ELF-1 (cell line): ENCODE data around the gene SYNDIG1L.
"Not testable (repeated sequence)": the region's sequence is repeated elsewhere in the genome, so short reads cannot be mapped to it uniquely, and the experiment has no call there.

Experiments used
- DNase-seq: peaks from one replicate; pipeline ENCODE4 v3.0.0-alpha.2; 2016; ENCODE audit warnings: low read depth, low spot score

The SYNDIG1L gene

GRCh38 chr14:74426202-74426582 lies at the start of gene SYNDIG1L:
Gene SYNDIG1L, minus strand, starts transcription at chr14:74426210. Its CDS starts 16,466 bp downstream, at chr14:74409744.
- DNase-seq, result no peak

- DNase-seq, result no peak
Observed at GRCh38 chr14:74475678-74476077, 49.7 kb upstream of the SYNDIG1L start.

GRCh38 chr14:74474376-74474775 lies 48.4 kb upstream of the SYNDIG1L start:
- no peak for DNase-seq

- DNase-seq, result no peak
Observed at GRCh38 chr14:74472601-74473000, 46.6 kb upstream of the SYNDIG1L start.

GRCh38 chr14:74469548-74470518 lies 43.8 kb upstream of the SYNDIG1L start:
- DNase-seq, result no peak

- no peak for DNase-seq
Observed at GRCh38 chr14:74468513-74468912, 42.5 kb upstream of the SYNDIG1L start.

GRCh38 chr14:74465335-74465734 lies 39.3 kb upstream of the SYNDIG1L start:
- DNase-seq, result no peak

- DNase-seq, result no peak
Observed at GRCh38 chr14:74464785-74465184, 38.8 kb upstream of the SYNDIG1L start.

- no peak for DNase-seq
Observed at GRCh38 chr14:74463697-74464096, 37.7 kb upstream of the SYNDIG1L start.

- DNase-seq, result no peak
Observed at GRCh38 chr14:74462993-74463392, 37.0 kb upstream of the SYNDIG1L start.

GRCh38 chr14:74459976-74460375 lies 34.0 kb upstream of the SYNDIG1L start:
- no peak for DNase-seq

GRCh38 chr14:74459289-74459946 lies 33.4 kb upstream of the SYNDIG1L start:
- DNase-seq, result peak; percentile 69

GRCh38 chr14:74457565-74457895 lies 31.5 kb upstream of the SYNDIG1L start:
- DNase-seq, result no peak

- no peak for DNase-seq
Observed at GRCh38 chr14:74456684-74457564, 30.9 kb upstream of the SYNDIG1L start.

GRCh38 chr14:74454397-74454796 lies 28.4 kb upstream of the SYNDIG1L start:
- DNase-seq, result not testable (repeated sequence)

GRCh38 chr14:74444866-74445265 lies 18.9 kb upstream of the SYNDIG1L start:
- DNase-seq, result peak; percentile 19

- DNase-seq, result no peak
Observed at GRCh38 chr14:74442757-74443156, 16.7 kb upstream of the SYNDIG1L start.

GRCh38 chr14:74441113-74441512 lies 15.1 kb upstream of the SYNDIG1L start:
- no peak for DNase-seq

GRCh38 chr14:74438351-74438915 lies 12.4 kb upstream of the SYNDIG1L start:
- DNase-seq, result peak; percentile 18

- DNase-seq, result peak; percentile 38
Observed at GRCh38 chr14:74437496-74438053, 11.6 kb upstream of the SYNDIG1L start.

GRCh38 chr14:74434294-74434693 lies 8.3 kb upstream of the SYNDIG1L start:
- no peak for DNase-seq
